Activated CD4-positive, alpha-beta memory T cell treated with anti-CD3 and anti-CD28 coated beads, Interleukin-2, amount 10 ng/mL, durations not matched to agents 7 days and 5 days (primary cell): ENCODE results near the gene FAM187B. TPM values are rescaled to one million over a fixed set of nuclear protein-coding genes. Genes with fewer than 3 reads are reported as not detected.
"Not testable (repeated sequence)": the region's sequence is repeated elsewhere in the genome, so short reads cannot be mapped to it uniquely, and the experiment has no call there.

Experiments used
- CTCF ChIA-PET: fragments of 350-600 bp; sonication (Branson Sonifier 250); formaldehyde crosslinking; loops from one replicate; lab custom pipeline; 2021; ENCODE audit warnings: antibody characterized with exemption, inconsistent platforms; lab: Charles Lee
- POLR2A ChIA-PET: fragments of 350-600 bp; sonication (Branson Sonifier 250); formaldehyde crosslinking; loops from one replicate; lab custom pipeline; 2021; ENCODE audit warnings: antibody characterized with exemption; lab: Charles Lee
- DNase-seq: peaks from one replicate; pipeline ENCODE4 v3.0.0-alpha.2; 2020
- H3K27ac Mint-ChIP-seq: one replicate; pipeline ENCODE4 v1.8.0; 2021; ENCODE audit warnings: mild to moderate bottlenecking, mixed read lengths
- H3K27me3 Mint-ChIP-seq: one replicate; pipeline ENCODE4 v1.8.0; 2021; ENCODE audit warnings: mixed read lengths
- H3K36me3 Mint-ChIP-seq: one replicate; pipeline ENCODE4 v1.8.0; 2021; ENCODE audit warnings: low read depth, mixed read lengths
- H3K4me1 Mint-ChIP-seq: one replicate; pipeline ENCODE4 v1.8.0; 2021; ENCODE audit warnings: mixed read lengths
- H3K4me3 Mint-ChIP-seq: one replicate; pipeline ENCODE4 v1.8.0; 2021; ENCODE audit warnings: mild to moderate bottlenecking, mixed read lengths
- H3K9me3 Mint-ChIP-seq: one replicate; pipeline ENCODE4 v1.8.0; 2021; ENCODE audit warnings: mixed read lengths
- total RNA-seq, 2 experiments: library from RNA; stranded (reverse); gene quantifications; one replicate each; pipeline ENCODE4 v1.2.3, GENCODE V29; 2021

FAM187B gene
- total RNA-seq, 2 experiments from 2014 or later = not detected

DNA sequence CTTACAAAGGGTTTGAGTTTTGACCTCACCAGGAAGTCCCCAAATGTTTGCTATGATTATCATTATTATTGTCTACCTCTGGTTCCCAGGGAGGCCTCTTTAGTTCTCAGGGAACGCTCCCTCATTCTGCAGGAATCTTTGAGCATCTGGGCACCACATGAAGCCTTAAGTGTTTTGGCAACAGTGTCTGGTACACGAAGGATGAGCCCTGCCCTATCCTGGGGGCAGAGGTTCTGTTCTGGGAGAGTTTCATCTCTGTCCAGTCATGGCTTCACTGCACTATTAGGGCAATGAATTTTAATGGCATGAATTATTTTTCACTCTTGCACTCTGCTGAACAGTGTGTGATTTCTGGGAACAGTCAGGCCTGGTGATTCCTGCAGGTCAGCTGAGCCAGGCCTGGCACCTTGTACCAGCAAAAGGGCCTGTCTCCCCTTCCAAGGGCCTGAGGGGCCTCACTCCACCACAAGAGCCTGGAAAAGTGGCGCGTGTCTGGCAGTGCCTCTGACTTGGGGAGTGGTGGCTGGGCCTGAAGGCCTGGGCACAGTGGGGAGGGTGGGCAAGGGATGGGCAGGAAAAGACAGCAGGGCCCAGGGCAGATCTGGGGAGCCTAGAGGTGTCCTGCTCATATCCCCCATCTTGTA is 4.6 kb downstream of the FAM187B start:
- Mint-ChIP-seq H3K4me3 (no peak overlapping the region), H3K4me1 (peaks cover 26% of the 10 kb centered on the region), H3K9me3 (peaks cover 13% of the 10 kb centered on the region), H3K27me3 (no peaks in the 10 kb centered on the region), H3K36me3 (peaks cover 6% of the 10 kb centered on the region), H3K27ac (no peak overlapping the region)
- peak; percentile 5 for DNase-seq
- POLR2A ChIA-PET = interaction anchor here (1.4 kb wide), 2 partner anchors 10 to 12 kb away, joined by 5 to 7 read pairs; no protein-coding TSS in a partner anchor
- CTCF ChIA-PET = no interaction called here

DNA sequence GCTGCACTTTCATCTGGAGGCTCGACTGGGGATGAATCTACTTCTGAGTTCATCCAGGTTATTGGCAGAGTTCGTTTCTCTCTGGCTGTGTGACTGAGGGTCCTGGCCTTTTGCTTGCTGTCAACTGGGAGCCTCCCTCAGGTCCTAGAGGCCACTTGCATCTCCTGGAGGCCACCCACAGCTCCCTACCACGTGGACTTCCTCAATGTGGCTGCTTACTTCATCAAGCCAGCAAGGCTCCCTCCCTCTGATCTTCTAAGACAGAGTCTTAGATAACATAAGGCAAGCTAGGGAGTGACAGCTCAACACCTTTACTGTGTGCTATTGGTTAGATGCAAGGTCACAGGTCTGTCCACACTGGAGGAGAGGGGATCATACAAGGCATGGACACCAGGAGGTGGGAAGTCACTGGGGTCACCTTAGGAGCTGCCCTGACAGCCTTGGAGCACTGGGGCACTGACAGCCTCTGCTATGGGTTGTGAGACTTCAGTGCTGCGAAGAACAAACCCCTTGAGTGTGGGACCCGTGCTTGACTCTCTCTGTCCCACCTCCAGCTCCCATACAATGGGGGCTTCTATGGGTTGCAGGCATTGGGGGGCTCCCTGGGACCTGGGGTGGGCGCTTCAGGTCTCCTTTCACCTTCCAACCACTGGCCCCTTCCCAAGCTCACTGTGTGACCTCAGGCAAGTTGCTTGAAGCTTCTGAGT is 5.3 kb downstream of the FAM187B start:
- H3K9me3 Mint-ChIP-seq = peaks cover 17% of the 10 kb centered on the region
- ChIA-PET CTCF (no interaction called here), POLR2A (interaction anchor here (1.2 to 1.4 kb wide), 3 partner anchors 9 to 17 kb away, joined by 4 to 7 read pairs (median 5); no protein-coding TSS in a partner anchor)
- no peak overlapping the region for H3K27ac Mint-ChIP-seq
- peaks cover 8% of the 10 kb centered on the region for H3K36me3 Mint-ChIP-seq
- no peaks in the 10 kb centered on the region for H3K27me3 Mint-ChIP-seq
- H3K4me1 Mint-ChIP-seq = peaks cover 26% of the 10 kb centered on the region
- H3K4me3 Mint-ChIP-seq = no peak overlapping the region
- peak; percentile 13 for DNase-seq

DNA sequence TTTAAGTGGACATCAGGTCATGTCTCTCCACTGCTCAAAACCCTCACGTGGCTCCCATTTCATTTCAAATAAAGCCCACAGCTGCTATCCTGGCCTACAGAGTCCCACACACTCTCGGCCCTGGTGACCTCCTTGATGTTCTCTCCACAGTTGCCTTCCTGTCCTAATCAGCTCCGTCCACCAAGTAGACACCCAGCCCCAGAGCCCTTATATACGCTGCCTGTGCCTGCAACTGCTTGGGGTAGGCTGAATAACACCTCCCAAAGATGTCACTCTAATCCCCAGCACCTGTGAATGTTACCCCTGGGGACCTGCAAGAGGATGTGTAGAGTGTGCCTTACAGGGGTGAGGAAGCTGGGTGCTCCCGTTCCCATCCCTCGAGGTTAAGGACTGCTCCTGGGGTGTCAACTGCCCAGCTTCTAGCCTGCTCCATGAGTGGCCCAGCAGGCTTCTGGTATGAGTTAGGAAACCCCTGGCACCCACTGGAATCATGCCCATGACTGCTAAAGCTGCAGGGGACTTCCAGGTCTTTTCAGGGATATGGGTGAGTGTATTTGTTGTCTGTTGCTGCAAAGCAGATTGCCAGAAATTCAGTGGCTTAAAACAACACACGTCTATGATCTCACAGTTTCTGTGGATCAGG is 6.0 kb downstream of the FAM187B start:
- peaks cover 17% of the 10 kb centered on the region for H3K9me3 Mint-ChIP-seq
- no peaks in the 10 kb centered on the region for H3K27me3 Mint-ChIP-seq
- ChIA-PET CTCF (no interaction called here), POLR2A (interaction anchor here (1.2 to 1.4 kb wide), 3 partner anchors 8 to 16 kb away, joined by 4 to 7 read pairs (median 5); no protein-coding TSS in a partner anchor)
- DNase-seq = peak; percentile 13
- no peak overlapping the region for H3K4me3 Mint-ChIP-seq
- peaks cover 8% of the 10 kb centered on the region for H3K36me3 Mint-ChIP-seq
- peaks cover 28% of the 10 kb centered on the region for H3K4me1 Mint-ChIP-seq
- H3K27ac Mint-ChIP-seq = no peak overlapping the region

DNA sequence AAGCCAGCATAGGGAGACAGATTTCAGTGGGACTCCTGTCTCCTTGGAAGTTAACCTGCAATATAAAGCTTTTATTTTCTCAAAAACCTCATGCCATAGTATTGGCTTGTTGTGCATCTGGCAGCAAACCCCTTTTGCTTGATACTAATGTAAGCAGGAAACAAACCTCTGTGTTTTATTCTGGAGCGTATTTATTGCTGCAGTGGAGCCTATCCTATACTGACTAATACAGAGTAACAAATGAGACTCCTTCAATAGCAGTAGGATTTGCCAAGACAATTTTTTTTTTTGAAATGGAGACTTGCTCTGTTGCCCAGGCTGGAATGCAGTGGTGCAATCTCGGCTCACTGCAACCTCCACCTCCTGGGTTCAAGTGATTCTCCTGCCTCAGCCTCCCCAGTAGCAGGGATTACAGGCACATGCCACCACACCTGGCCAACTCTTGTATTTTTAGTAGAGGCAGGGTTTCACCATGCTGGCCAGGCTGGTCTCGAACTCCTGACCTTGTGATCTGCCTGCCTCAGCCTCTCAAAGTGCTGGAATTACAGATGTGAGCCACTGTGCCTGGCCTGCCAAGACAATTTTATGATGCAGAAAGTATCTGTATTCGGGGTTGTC is 7.5 kb downstream of the FAM187B start:
- POLR2A ChIA-PET = interaction anchor here (0.9 to 1.2 kb wide), 2 partner anchors 9 to 80 kb away, joined by 3 to 6 read pairs; no protein-coding TSS in a partner anchor
- Mint-ChIP-seq H3K4me1 (peaks cover 37% of the 10 kb centered on the region), H3K9me3 (peaks cover 17% of the 10 kb centered on the region), H3K27ac (peak overlapping the region; percentile 41)
- CTCF ChIA-PET, H3K36me3 Mint-ChIP-seq, H3K27me3 Mint-ChIP-seq, H3K4me3 Mint-ChIP-seq: not testable (repeated sequence)
- DNase-seq = peak; percentile 4

DNA sequence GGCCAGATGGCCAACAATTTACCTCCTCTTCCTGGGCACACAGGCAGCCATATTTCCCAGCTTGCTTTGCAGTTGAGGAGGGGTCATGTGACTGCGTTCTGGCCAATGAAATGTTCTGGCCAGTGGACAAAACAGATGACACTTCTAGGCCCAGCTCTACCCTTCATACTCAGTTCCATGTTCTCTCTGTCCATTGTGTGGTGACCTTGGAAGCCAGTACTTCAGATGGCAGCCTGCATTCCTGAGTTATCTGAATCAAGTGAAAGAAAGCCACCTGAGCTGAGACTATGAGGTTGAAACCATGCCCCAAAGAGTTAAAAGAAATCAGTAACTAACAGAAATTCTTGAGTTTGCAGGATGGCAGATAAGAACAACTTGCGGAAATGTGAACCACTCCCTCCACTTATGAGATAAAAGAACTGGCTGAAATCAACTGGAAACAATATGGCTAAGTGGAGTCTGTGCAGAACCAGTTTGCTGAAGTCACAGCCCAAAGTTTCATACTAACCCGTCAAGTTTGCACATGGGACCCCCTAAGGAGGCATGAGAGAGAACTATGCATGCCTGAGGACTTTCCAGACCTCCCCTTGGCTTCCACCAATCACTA is 8.1 kb downstream of the FAM187B start:
- POLR2A ChIA-PET = interaction anchor here (0.9 to 1.2 kb wide), 2 partner anchors 8 to 79 kb away, joined by 3 to 6 read pairs; no protein-coding TSS in a partner anchor
- peak; percentile 15 for DNase-seq
- H3K4me1 Mint-ChIP-seq = peaks cover 38% of the 10 kb centered on the region
- CTCF ChIA-PET = no interaction called here
- no peaks in the 10 kb centered on the region for H3K27me3 Mint-ChIP-seq
- H3K9me3 Mint-ChIP-seq = peaks cover 17% of the 10 kb centered on the region
- peaks cover 9% of the 10 kb centered on the region for H3K36me3 Mint-ChIP-seq
- peak overlapping the region; percentile 41 for H3K27ac Mint-ChIP-seq
- H3K4me3 Mint-ChIP-seq = no peak overlapping the region

DNA sequence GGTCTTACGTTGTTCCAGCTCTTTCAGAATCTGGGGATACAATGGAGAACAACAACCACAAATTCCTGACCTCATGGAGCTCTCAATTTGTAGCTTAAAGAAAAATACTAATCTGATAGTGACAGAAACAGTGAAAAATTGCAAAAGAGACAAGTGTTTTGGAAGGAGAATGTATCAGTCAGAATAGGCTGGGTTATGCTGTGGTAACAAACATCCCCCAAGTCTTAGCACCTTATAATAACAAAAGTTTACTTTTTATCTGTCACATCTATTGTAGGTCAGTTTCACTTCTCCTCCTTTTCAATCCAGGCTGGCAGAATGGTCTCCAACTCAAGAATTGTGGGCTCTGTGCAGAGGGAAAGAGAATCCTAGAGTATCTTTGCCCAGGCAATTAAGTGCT is 9.5 kb downstream of the FAM187B start:
- POLR2A ChIA-PET = interaction anchor here (2.5 kb wide), 1 partner anchor 12 kb away, joined by 11 read pairs; no protein-coding TSS in a partner anchor
- Mint-ChIP-seq H3K36me3 (peaks cover 11% of the 10 kb centered on the region), H3K27ac (no peak overlapping the region), H3K4me1 (peaks cover 49% of the 10 kb centered on the region), H3K9me3 (peaks cover 17% of the 10 kb centered on the region), H3K27me3 (no peaks in the 10 kb centered on the region), H3K4me3 (no peak overlapping the region)
- DNase-seq = no peak
- CTCF ChIA-PET = no interaction called here

DNA sequence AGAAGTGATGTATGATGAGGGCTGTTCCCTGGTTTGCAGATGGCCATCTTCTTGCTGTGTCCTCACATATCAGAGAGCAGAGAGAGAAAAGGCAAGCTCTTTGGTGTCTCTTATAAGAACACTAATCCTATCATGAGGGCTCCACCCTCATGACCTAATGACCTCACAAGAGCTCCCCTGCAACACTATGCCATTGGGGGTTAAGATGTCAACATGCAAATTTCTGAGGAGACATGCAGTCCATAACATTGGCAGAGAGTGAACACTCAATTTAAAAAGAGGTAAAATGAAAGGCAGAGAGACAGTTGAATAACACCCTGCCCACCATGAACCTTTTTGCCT is 10.9 kb downstream of the FAM187B start:
- Mint-ChIP-seq H3K27me3 (no peaks in the 10 kb centered on the region), H3K9me3 (peaks cover 13% of the 10 kb centered on the region), H3K36me3 (peaks cover 11% of the 10 kb centered on the region), H3K4me3 (no peak overlapping the region), H3K4me1 (peaks cover 57% of the 10 kb centered on the region), H3K27ac (no peak overlapping the region)
- ChIA-PET POLR2A (interaction anchor here (1.3 to 3.0 kb wide), 5 partner anchors 11 to 76 kb away, joined by 3 to 15 read pairs (median 9); partner anchors contain the start of gene FXYD5), CTCF (interaction anchor here (0.7 to 3.1 kb wide), 8 partner anchors 12 to 151 kb away, joined by 3 to 29 read pairs (median 4); partner anchors contain the start of gene FXYD5)
- no peak for DNase-seq

DNA sequence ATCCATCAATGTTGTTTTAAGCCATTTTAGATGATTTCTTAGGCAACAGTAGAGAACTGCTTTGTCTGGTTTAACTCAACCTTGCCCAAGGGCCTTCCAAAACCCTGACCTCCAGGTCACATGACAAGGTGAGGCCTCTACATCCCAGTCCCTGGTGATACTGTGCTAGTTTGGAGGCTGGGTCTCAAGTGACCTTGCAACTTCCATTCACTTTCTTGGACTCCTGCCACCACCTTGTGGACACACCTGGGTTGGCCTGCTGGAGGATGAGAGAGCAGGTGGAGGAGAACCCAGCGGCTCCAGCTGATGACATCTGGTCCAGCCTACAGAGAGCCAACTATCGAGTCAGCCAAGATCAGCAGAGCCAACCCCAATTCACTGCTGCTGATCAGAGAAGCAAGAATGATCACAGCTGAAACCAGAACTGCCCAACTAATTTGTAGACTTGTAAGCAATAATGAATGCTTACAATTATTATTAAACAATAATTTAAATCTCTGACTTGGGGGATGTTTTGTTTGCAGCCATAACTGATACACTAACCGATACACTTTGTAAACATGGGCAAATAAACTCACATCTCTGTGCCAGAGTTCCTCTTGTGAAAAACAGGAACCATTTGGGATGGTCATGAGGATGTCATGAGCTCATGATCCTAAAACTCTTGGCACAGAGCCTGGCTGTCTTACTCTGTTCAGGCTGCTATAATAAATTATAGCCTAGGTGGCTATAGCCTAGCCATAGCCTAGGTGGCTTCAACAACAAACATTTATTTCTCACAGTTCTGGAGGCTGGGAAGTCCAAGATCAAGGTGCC is 11.5 kb downstream of the FAM187B start:
- POLR2A ChIA-PET = interaction anchor here (1.3 to 3.0 kb wide), 5 partner anchors 10 to 75 kb away, joined by 3 to 15 read pairs (median 9); partner anchors contain the start of gene FXYD5
- H3K27me3 Mint-ChIP-seq = no peaks in the 10 kb centered on the region
- H3K36me3 Mint-ChIP-seq = peaks cover 16% of the 10 kb centered on the region
- peaks cover 13% of the 10 kb centered on the region for H3K9me3 Mint-ChIP-seq
- peak; percentile 72 for DNase-seq
- H3K4me1 Mint-ChIP-seq = peaks cover 63% of the 10 kb centered on the region
- CTCF ChIA-PET = interaction anchor here (0.9 to 3.1 kb wide), 8 partner anchors 11 to 150 kb away, joined by 3 to 29 read pairs (median 6); partner anchors contain the start of gene FXYD5
- no peak overlapping the region for H3K4me3 Mint-ChIP-seq
- H3K27ac Mint-ChIP-seq = no peak overlapping the region

DNA sequence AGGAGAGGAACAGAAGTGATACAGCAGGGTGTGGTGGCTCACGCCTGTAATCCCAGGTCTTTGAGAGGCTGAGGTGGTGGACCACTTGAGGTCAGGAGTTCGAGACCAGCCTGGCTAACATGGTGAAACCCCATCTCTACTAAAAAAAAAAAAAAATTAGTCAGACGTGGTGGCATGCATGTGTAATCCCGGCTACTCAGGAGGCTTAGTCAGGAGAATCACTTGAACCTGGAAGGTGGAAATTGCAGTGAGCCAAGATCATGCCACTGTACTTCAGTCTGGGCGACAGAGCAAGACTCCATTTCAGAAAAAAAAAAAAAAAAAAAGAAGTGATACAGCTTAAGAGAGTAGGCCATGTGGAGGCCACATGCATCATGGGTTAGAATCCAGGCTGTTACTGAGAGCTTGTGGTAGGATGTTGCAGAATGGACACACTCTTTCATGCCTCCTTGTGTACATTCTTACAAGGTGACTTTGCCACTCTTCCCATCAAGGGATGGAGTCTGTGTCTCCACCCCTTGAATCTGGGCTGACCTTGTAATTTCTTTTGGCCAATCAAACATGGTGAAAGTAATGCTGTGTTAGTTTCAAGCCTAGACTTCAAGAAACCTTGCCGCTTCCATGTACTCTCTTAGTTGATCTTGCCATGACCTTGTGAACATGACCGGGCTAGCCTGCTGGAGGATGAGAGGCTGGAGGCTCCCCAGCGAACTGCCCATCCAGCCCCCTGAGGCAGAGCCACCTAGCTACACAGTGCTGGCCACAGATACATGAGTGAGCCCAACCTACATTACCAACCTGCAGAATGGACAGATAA is 12.3 kb downstream of the FAM187B start:
- CTCF ChIA-PET = interaction anchor here (0.7 to 3.1 kb wide), 7 partner anchors 10 to 149 kb away, joined by 3 to 29 read pairs (median 7); partner anchors contain the start of genes FXYD5 and FXYD7
- no peaks in the 10 kb centered on the region for H3K27me3 Mint-ChIP-seq
- peak overlapping the region; percentile 52 for H3K27ac Mint-ChIP-seq
- H3K9me3 Mint-ChIP-seq = peaks cover 13% of the 10 kb centered on the region
- peaks cover 17% of the 10 kb centered on the region for H3K36me3 Mint-ChIP-seq
- DNase-seq = no peak
- POLR2A ChIA-PET = interaction anchor here (1.3 to 3.0 kb wide), 5 partner anchors 10 to 74 kb away, joined by 3 to 15 read pairs (median 9); partner anchors contain the start of genes FXYD5 and USF2
- H3K4me1 Mint-ChIP-seq = peaks cover 70% of the 10 kb centered on the region
- no peak overlapping the region for H3K4me3 Mint-ChIP-seq

DNA sequence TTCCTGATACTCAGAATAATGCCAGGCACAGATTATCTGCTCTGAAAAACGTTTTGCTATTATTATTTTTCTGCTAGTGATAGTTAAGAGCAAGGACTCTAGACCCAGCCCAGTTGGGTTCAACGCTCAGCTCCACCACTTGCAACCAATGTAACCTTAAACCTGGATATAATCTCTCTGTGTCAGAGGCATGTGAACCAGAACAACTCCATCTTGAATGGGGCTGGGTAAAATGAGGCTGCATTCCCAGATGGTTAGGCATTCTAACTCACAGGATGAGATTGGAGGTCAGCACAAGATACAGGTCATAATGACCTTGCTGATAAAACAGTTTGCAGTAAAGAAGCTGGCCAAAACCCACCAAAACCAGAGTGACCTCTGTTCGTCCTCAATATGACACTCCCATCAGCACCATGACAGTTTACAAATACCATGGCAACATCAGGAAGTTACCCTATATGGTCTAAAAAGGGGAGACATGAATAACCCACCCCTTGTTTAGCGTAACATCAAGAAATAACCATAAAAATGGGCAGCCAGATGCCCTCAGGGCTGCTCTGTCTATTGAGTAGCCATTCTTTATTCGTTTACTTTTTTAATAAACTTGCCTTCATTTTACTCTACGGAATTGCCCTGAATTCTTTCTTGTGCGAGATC is 13.6 kb downstream of the FAM187B start:
- ChIA-PET CTCF (interaction anchor here (0.8 to 3.1 kb wide), 5 partner anchors 61 to 73 kb away, joined by 3 to 29 read pairs (median 3); partner anchors contain the start of genes FXYD5 and FXYD7), POLR2A (interaction anchor here (0.9 to 5.0 kb wide), 12 partner anchors 8 to 248 kb away, joined by 3 to 64 read pairs (median 5); partner anchors contain the start of genes FXYD5 and USF2)
- Mint-ChIP-seq H3K9me3 (peaks cover 9% of the 10 kb centered on the region), H3K27me3 (no peaks in the 10 kb centered on the region), H3K36me3 (peaks cover 17% of the 10 kb centered on the region), H3K4me3 (no peak overlapping the region), H3K4me1 (peaks cover 71% of the 10 kb centered on the region), H3K27ac (peak overlapping the region; percentile 99)
- DNase-seq = no peak
